ENCODE results near the gene XCL1.

GRCh38 chr1:168599641-168600040, 23.2 kb downstream of the XCL1 start:
- TF ChIP-seq POLR2A (IDR thresholded peaks at IDR 0.05), result no peak
- no peak for TF ChIP-seq CTCF (IDR thresholded peaks at IDR 0.05)
- no peak for TF ChIP-seq EP300 (IDR thresholded peaks at IDR 0.05)
